HepG2 (cell line): ENCODE measurements around the gene FBXW8.

Experiments
- ATRX ChIP-seq: sonication (generic); formaldehyde crosslinking; IDR thresholded peaks from 2 replicates; pipeline ENCODE4 v1.4.0; 2020; ENCODE audit warnings: missing genetic modification reagents, borderline replicate concordance
- CTCF ChIP-seq: sonication (generic); formaldehyde crosslinking; IDR thresholded peaks from 2 replicates; pipeline ENCODE4 v1.5.0; 2020; ENCODE audit warnings: mild to moderate bottlenecking, missing genetic modification reagents, moderate library complexity
- ZBTB2 ChIP-seq: sonication (generic); formaldehyde crosslinking; IDR thresholded peaks from 2 replicates; pipeline ENCODE4 v1.8.0; 2022; ENCODE audit warnings: low read depth, missing genetic modification reagents

- TF ChIP-seq CTCF (CRISPR knock-in tag), result no peak
- no peak for TF ChIP-seq ZBTB2 (CRISPR knock-in tag)
- no peak for TF ChIP-seq ATRX
Observed at GRCh38 chr12:117036046-117036445, 125.3 kb downstream of the FBXW8 start.
